Kidney (tissue), 14 donors: ENCODE measurements around the gene TNFRSF8. TPM values are rescaled to one million over a fixed set of nuclear protein-coding genes. Genes with fewer than 3 reads are reported as not detected.

Experiments
- DNase-seq, 5 donors: peaks; one replicate each; pipeline ENCODE4 v3.0.0-alpha.2; 2013 to 2020
- FAIRE-seq: peaks from 2 replicates; lab custom pipeline; 2012; peaks lifted over from hg19 to GRCh38; lab: Jason Lieb, UNC
- H3K27ac ChIP-seq, 2 donors: one replicate each; pipeline ENCODE4 v1.7.0; 2013; ENCODE audit warnings: low read depth in 2 of 2, low read length in 2 of 2, inconsistent platforms in 1 of 2
- H3K27me3 ChIP-seq: one replicate; pipeline ENCODE4 v1.7.1; 2013; ENCODE audit warnings: low read length, inconsistent platforms; ENCODE audit not compliant: control insufficient read depth, insufficient read depth
- H3K36me3 ChIP-seq, 3 donors: one replicate each; pipeline versions ENCODE4 v1.7.0 to v1.7.1; 2013; ENCODE audit warnings: low read length in 3 of 3, control low read depth in 1 of 3, inconsistent platforms in 1 of 3; ENCODE audit not compliant: insufficient read depth in 3 of 3, control insufficient read depth in 2 of 3
- H3K4me1 ChIP-seq, 3 donors: one replicate each; pipeline versions ENCODE4 v1.7.0 to v1.7.1; 2013; ENCODE audit warnings: low read length in 3 of 3, inconsistent platforms in 1 of 3, low read depth in 1 of 3; ENCODE audit not compliant: control insufficient read depth in 2 of 3, insufficient read depth in 2 of 3
- H3K4me3 ChIP-seq, 3 donors: one replicate each; pipeline versions ENCODE4 v1.7.0 to v1.8.1; 2013; ENCODE audit warnings: low read length in 3 of 3, control low read depth in 1 of 3, inconsistent platforms in 1 of 3
- H3K9ac ChIP-seq, 3 donors: one replicate each; pipeline versions ENCODE4 v1.7.0 to v1.7.1; 2013; ENCODE audit warnings: low read length in 3 of 3, control low read depth in 1 of 3, inconsistent platforms in 1 of 3
- H3K9me3 ChIP-seq, 3 donors: one replicate each; pipeline versions ENCODE4 v1.7.0 to v1.7.1; 2013; ENCODE audit warnings: low read length in 3 of 3, control low read depth in 1 of 3, inconsistent platforms in 1 of 3; ENCODE audit not compliant: control insufficient read depth in 2 of 3, insufficient read depth in 1 of 3
- intact Hi-C: fragments of 100-400 bp; cut with DNase I; formaldehyde crosslinking; loops from one replicate; pipeline ENCODE4 v1.11.1; 2022
- polyA plus RNA-seq: library from polyadenylated mRNA; stranded (reverse); fragments of 350-450 nt; fragmentation: Illumina TruSeq; extraction: RNeasy Lipid Tissue Mini Kit (QIAGEN cat#74804); gene quantifications from one replicate; pipeline ENCODE4 v1.2.3, GENCODE V29; 2014; ENCODE audit warnings: low read depth, low replicate concordance; ENCODE audit not compliant: insufficient read depth
- total RNA-seq: library from RNA; stranded (reverse); fragmentation: NEBNext Ultra II Directional; extraction: Animal tissue kit (Norgen Biotek cat#: 25700); gene quantifications from one replicate; pipeline ENCODE4 v1.2.1, GENCODE V29; 2021
- TF ChIP-seq, protein P1 (sequence below): IDR thresholded peaks from 3 replicates; pipeline ENCODE4 v1.5.1; 2012; ENCODE audit warnings: mild to moderate bottlenecking, moderate library complexity, borderline replicate concordance; ENCODE audit not compliant: insufficient read depth; ENCODE audit errors: extremely low read depth
- donor health status: control.
- donor health status: control.
- donor health status: control.
- donor health status: control.
- donor health status: control.
- donor health status: DM: yes; HTN: yes; CAD: no.
- donor health status: Normal renal cell carcinoma (clear cell type).

Gene TNFRSF8
- total and polyA plus RNA-seq, 2 donors from 2014 or later: 0.94 to 0.97 TPM

DNA sequence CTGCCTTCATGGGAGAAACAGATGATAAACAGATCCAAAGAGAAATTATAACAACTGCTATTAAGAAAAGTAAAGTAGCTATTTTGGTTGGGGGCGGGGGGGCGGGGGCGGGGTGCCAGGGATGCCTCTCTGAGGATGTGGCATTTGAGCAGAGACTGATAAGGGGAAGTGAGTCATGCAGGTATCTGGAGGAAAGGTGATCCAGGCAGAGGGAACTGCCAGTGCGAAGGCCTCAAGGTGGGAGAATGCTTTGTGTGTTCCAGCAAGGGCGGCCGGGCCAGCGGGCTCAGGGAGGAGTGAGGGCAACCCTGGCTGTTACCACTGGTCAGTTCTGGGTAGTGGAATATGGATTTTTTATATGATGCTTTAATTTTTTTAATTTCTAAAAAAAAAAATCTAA lies 96.7 kb downstream of the TNFRSF8 start:
- Histone ChIP-seq H3K9me3 (no peaks in the 10 kb centered on the region), H3K4me1 (peaks cover 0 to 15% (median 0%) of the 10 kb centered on the region in 3 donors), H3K36me3 (no peaks in the 10 kb centered on the region), H3K4me3 (no peak overlapping the region), H3K9ac (no peak overlapping the region), H3K27ac (no peak overlapping the region), H3K27me3 (no peaks in the 10 kb centered on the region)
- intact Hi-C loops: no loop called here
- DNase-seq (peak in 1 of 5 donors; percentile 68), FAIRE-seq (no peak)
- TF ChIP-seq, protein P1, sequence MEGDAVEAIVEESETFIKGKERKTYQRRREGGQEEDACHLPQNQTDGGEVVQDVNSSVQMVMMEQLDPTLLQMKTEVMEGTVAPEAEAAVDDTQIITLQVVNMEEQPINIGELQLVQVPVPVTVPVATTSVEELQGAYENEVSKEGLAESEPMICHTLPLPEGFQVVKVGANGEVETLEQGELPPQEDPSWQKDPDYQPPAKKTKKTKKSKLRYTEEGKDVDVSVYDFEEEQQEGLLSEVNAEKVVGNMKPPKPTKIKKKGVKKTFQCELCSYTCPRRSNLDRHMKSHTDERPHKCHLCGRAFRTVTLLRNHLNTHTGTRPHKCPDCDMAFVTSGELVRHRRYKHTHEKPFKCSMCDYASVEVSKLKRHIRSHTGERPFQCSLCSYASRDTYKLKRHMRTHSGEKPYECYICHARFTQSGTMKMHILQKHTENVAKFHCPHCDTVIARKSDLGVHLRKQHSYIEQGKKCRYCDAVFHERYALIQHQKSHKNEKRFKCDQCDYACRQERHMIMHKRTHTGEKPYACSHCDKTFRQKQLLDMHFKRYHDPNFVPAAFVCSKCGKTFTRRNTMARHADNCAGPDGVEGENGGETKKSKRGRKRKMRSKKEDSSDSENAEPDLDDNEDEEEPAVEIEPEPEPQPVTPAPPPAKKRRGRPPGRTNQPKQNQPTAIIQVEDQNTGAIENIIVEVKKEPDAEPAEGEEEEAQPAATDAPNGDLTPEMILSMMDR: no peak

DNA sequence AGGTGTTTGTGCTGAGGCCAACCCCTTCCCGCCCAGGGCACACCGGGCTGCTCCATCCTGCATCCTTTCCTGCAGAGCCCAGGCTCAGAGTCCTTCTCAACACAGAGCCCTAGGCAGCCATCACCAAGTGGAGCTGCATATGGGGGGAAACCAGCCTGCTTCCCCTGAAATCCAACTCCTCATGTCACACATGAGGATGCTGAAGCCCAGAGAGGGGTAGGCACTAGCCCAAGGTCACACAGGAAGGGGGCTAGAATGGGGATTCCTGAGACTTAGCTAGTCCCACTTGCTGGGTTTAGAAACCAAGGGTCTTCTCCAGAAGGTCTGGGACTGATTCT lies 98.2 kb downstream of the TNFRSF8 start:
- H3K27me3 ChIP-seq: no peaks in the 10 kb centered on the region
- no peaks in the 10 kb centered on the region for H3K36me3 ChIP-seq
- intact Hi-C loops: no loop called here
- H3K27ac ChIP-seq: peak overlapping the region in 1 of 2 donors; percentile 75
- no peak for DNase-seq
- H3K4me1 ChIP-seq: peaks cover 0 to 15% (median 0%) of the 10 kb centered on the region in 3 donors
- no peak overlapping the region for H3K9ac ChIP-seq
- TF ChIP-seq, protein P1: no peak
- H3K4me3 ChIP-seq: no peak overlapping the region
- no peaks in the 10 kb centered on the region for H3K9me3 ChIP-seq
- no peak for FAIRE-seq

DNA sequence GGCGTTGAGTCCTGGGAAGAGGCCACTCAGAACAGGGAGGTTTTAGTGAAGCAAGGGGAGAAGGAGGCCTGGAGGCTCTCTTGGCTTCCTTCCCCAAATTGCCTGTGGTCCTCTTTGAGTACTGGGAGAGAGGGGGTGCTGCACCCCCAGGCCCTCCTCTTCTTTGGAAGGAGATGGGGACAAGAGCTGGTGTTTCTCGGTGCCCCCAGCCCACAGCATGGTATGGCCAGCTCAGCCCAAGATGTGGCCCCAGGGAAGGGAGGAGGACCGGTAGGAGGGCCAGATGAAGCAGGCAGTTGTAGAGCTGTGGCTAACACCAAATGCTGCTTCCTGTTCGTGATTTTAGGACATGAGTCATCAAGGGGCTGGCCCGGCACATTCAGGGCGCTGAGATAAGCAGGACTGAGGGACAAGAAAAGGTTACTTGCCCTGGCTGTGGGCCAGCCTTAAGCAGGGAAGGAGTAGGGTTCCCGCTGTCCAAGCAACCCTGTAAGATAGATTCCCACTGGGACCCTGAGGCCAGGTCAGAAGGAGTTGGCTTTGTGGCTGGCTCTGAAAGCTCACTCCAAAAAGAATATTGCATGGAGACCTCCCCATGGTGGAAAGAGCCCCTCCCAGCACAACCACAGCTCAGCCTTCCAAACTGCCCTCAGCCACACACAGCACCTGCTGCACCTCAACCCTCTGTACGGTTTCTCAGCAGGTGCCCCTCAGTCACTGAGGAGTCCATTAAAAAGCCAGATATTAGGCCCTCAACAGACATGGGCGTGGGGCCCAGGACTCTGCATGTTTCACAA lies 98.8 kb downstream of the TNFRSF8 start:
- no peak overlapping the region for H3K9ac ChIP-seq
- H3K36me3 ChIP-seq: no peaks in the 10 kb centered on the region
- TF ChIP-seq, protein P1: no peak
- H3K27me3 ChIP-seq: no peaks in the 10 kb centered on the region
- intact Hi-C loops: no loop called here
- DNase-seq (peak in 2 of 5 donors; percentile 81 to 97), FAIRE-seq (no peak)
- peaks cover 0 to 15% (median 0%) of the 10 kb centered on the region in 3 donors for H3K4me1 ChIP-seq
- H3K9me3 ChIP-seq: no peaks in the 10 kb centered on the region
- no peak overlapping the region for H3K4me3 ChIP-seq
- peak overlapping the region in 1 of 2 donors; percentile 75 for H3K27ac ChIP-seq
